SK-N-MC (cell line): Measurements from ENCODE around the gene OR5F1.

Experiments
- EZH2 ChIP-seq: fragments of 200-600 bp; sonication (generic); IDR thresholded peaks from one replicate; pipeline ENCODE4 v1.6.1; 2017; ENCODE audit warnings: antibody characterized with exemption
- POLR2AphosphoS5 ChIP-seq: IDR thresholded peaks from 2 replicates; pipeline ENCODE4 v1.6.1; 2012; ENCODE audit warnings: mild to moderate bottlenecking, low read depth, low read length, borderline replicate concordance

- TF ChIP-seq POLR2AphosphoS5 (no peak), EZH2 (no peak)
These were observed 16.3 kb upstream of the OR5F1 start for GRCh38 chr11:56010716-56011115.
